Uterus (tissue), 2 donors: ENCODE data around the gene PLS1.

Experiments
- CTCF ChIP-seq, 4 experiments: fragments of 200-600 bp in 2 of 4; fragments of 450-650 bp in 2 of 4; sonication (generic) in 2 of 4; IDR thresholded peaks; one replicate each; pipeline ENCODE4 v1.5.1; 2016 to 2019; ENCODE audit warnings: antibody characterized with exemption in 4 of 4, mild to moderate bottlenecking in 2 of 4, moderate library complexity in 1 of 4
- POLR2A ChIP-seq, 2 donors: fragments of 450-650 bp; IDR thresholded peaks; one replicate each; pipeline ENCODE4 v1.6.1; 2016; ENCODE audit warnings: antibody characterized with exemption in 2 of 2, mild to moderate bottlenecking in 1 of 2, moderate library complexity in 1 of 2

DNA sequence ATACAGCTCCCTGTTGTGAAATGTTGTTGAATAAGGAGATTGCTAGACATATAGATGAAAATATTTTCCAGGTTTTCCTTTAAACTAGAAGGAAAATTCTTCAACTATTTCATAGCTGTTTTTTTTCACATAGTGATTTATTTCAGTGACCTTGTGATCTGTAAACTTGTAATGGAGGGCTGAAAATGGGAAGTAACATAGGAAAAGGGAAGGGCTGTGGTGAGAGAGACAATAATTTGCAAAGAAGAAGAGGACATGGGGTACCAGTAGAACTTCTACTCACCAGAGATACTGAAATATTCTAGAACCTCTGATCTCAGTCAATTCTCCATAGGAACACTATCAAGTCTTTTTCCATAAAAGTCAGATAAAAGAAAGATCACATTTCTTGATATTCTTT is 60.4 kb downstream of the PLS1 start:
- TF ChIP-seq CTCF (IDR thresholded peaks at IDR 0.05) (no peak), POLR2A (IDR thresholded peaks at IDR 0.05) (no peak)
